ENCODE results near the gene ZNF277.

- TF ChIP-seq CTCF (IDR thresholded peaks at IDR 0.05) (no peak), POLR2A (IDR thresholded peaks at IDR 0.05) (no peak)
These were observed 6.1 kb downstream of the ZNF277 start for GRCh38 chr7:112212571-112212970.
